ENCODE data around the gene ESR2.

The ESR2 gene

DNA sequence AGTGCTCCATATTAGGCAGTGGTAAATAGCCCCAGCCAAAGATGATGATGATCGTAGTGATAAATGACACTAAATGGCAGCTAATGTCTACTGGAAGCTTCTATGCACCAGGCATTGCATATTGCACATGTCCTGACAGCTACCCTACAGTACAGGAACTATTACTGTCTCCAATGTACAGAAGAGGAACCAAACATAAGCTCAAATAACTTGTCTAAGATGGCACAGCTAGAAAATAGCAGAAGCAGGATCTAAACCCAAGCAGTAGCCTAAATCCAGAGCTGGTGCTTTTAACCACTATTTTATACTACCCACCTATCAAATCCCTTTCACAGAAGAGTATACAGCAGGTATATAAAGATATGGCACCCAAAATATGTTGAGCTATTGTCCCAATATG is 28.9 kb downstream of the ESR2 start:
- no peak for DNase-seq

DNA sequence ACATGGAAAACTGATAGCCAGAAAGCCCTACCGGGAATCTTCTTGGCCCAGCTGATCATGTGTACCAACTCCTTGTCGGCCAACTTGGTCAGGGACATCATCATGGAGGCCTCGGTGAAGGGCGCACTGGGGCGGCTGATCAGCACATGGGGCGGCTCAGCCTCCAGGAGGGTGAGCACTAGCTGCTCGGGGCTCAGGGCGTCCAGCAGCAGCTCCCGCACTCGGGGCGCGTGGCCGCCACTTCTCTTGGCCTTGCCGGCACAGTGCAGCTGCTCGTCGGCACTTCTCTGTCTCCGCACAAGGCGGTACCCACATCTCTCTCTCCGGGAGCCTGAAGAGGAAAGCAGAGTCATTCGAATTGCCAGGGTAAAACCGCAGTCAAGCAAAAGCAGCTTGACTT is 33.8 kb downstream of the ESR2 start:
- no peak for DNase-seq

DNA sequence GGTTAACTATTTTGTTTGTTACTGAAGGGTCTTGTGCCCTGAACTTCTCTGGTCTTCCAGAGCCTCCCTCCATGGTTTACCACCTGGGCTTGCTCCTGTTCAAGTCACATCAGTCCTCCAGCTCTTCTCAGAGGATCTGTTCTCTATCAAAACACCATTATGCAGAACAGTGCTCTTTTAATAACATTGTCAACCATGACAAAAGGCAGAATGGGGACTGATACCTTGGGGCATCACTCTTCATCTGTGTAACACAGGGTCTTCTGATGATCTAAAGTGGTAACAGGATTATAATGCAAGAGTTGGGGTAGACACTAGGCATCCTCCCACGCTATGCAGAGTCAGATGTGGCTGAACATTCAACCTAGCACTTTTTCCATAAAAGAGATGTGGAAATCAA is 38.4 kb downstream of the ESR2 start:
- DNase-seq = no peak

DNA sequence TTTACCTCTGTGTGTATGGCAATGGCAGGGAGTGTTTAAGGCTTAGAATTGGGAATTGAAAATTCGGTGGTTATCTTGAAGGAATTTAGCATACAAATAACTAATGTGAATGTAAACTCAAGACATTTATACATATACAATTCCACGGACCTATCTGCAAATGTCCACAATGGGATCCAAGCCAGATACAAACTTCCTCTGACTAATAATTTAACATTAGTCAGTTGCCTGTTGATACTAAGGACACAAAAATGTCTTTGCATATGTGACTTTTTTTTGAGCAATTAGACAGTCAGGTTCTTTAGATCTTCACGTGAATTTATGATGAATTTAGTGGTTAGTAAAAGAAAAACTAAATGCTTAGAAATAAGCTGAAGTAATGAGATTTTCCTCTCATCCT is 40.5 kb downstream of the ESR2 start:
- DNase-seq = no peak

DNA sequence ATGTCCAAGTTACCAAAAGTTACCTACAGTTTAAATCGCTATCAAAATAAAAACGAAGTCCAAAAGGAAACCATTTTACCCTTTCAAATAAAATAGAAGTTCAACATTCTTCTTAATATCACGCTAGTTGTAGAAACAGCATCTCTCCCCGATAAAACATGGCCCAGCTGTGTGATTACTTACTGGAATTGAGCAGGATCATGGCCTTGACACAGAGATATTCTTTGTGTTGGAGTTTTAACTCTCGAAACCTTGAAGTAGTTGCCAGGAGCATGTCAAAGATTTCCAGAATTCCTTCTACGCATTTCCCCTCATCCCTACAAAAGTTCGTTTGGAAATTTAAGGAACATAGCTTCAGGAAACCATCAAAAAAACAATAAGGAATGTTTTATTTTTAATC is 44.8 kb downstream of the ESR2 start:
- no peak for DNase-seq

DNA sequence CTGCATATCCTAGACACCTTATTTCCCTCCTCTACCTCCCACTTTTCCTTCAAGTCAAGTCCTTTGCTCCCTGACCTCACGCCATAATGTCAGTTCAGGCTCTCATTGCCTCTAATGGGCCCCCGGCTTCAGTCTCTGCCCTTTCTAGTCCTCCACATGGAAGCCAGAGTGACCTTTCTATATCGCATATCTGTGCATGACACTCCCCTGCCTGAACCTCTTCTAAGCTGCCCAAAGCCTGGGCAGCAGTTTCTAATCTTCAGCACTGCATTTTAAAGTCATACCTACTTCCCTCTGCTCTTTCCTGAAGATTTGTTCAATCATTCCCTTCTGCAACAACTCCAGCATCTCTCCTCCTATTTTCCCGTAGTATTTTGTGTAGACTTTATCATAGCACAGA is 45.5 kb downstream of the ESR2 start:
- DNase-seq = no peak

DNA sequence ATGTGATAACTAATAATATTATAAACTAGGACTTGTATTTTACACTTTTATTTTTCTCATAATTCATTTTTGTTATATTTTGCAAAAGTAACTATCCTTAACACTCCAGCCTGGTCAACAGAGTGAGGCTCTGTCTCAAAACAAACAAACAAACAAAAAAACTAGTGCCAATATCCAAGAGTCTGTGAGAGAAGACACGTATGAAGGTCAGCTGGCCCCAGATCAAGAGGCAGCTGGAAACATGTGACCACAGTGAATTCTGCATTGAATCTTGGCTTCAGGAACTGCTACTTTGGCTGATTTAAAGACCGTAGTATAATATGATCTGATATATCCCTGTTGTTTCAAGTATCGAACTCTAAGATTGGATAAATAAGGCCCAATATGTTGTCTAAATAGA is 47.0 kb downstream of the ESR2 start:
- no peak for DNase-seq

DNA sequence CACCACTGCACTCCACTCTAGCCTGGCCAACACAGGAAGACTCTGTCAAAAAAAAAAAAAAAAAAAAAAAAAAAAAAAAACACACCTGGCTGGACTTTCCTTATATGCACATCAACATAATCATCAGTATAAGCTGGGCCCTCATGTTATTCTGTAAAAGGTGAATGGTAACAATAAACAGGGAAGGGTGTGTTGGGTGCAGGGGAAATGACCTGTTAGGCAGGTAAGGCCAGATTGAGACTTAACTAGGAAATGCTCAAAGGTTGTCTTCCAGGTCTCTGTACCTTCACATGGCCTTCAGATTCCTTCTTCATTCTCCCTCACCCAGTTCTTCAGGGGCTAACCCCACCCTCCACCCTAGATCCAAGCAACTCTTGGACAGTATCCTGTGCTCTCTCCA is 47.5 kb downstream of the ESR2 start:
- DNase-seq = no peak

DNA sequence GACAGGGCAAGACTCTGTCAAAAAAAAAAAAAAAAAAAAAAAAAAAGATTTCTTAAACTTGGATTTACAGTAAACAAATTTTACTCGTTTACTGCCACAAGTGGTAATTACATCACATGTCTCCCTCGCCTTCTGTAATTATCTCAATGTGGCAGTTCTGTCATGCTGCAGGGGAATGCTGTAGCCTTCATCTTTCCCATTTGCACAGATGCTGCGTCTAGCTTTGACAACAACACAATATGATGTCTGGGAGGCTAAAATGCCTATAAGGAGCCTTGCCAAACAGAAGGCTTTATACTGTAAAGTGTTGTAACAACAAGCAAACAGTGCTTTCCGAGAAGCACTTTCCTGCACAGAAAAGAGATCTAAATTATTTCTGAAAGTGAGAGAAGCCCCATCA is 48.7 kb downstream of the ESR2 start:
- no peak for DNase-seq

DNA sequence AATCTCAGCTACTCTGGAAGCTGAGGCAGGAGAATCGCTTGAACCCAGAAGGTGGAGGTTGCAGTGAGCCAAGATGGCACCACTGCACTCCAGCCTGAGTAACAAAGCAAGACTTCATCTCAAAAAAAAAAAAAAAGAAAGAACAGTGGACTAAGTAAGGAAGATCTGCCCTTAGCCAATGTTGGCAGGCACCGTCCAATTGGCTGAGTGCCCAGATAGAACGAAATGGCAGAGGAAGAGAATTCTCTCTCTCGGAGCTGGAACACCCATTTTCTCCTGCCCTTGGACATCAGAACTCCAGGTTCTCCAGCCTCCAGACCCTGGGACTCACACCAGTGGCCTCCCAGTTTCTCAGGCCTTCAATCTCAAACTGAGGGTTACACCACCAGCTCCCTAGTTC is 49.9 kb downstream of the ESR2 start:
- DNase-seq = no peak

DNA sequence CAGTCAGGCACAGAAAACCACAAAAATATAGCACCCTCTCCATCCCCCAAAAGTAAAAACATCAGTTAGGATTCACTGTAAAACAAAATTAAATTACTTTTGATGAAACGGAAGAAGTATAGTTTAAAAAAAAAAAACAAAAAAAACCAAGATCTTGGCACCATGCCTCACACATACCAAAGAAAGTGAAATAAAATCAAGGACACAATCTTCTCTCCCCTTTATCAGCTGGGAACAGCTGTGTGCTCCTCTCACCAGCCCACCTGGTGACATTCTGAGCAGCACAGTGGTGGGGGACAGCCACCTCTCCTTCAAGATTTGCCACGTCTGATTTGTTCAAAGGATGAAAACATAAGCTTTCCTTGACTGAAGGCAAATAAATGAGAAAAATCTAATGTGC is 55.5 kb downstream of the ESR2 start:
- DNase-seq = no peak

DNA sequence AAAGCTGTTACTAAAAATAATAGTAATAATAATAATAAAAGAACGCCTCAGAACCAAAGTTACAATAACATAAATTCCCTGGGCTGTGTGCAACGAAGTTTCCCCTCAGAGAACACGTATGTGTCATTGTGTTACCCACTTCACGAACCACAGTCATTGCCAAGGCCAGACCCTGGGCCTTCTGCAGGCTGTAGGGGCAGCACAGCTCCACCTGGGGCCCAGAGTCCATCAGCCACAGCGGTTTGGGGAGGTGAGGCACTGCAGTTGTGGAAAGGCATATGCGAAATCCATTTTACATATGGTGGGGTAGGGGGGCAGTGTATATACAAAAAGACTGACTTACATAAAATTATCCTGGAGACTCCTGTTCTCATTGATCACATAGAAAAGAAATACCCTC is 56.1 kb downstream of the ESR2 start:
- no peak for DNase-seq

DNA sequence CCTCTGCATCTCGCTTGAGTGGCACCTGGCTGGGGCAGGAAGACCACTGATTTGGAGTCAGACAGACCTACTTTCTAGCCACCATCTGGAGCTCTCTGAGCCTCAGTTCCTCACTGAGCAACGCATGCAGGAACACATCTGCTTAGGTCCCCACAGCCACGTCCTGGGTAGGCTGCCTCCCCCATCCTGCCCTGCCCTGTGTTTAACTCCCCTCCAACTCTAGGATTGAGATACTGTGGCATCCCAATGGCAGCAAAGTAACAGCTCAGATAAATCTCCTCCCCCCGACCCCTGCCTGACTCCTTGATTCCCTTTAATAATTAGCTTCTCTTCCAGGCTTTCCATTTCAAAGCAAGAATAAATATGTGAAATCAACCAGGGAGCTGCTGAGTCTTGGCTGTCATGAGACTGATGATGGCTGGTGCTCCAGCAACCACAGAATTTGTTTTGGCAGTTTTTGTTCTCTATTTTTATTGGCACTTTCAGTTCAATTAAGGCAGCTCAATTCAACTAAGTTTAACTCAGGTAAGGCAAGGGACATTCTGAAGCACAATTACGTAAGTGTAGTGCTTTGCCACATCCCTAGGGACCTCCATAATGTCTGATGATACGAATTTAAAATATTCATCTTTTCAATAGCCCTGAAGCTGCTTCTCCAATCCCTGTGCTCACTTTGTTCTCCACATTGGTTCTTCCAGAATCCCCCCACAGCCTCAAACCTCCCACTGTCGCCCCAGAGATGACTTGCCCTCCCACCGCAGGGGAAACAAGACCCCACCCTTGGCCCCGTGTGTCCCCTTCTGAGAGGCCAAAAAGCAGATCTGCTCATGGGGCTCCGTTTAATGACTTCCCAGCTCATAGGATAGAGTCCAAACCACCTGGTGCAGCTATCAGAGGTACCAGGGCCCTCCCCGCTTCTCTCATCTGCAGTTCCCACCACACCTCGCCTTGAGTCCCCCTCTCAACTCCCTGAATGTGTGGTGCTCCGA is 58.2 kb downstream of the ESR2 start:
- DNase-seq = no peak

DNA sequence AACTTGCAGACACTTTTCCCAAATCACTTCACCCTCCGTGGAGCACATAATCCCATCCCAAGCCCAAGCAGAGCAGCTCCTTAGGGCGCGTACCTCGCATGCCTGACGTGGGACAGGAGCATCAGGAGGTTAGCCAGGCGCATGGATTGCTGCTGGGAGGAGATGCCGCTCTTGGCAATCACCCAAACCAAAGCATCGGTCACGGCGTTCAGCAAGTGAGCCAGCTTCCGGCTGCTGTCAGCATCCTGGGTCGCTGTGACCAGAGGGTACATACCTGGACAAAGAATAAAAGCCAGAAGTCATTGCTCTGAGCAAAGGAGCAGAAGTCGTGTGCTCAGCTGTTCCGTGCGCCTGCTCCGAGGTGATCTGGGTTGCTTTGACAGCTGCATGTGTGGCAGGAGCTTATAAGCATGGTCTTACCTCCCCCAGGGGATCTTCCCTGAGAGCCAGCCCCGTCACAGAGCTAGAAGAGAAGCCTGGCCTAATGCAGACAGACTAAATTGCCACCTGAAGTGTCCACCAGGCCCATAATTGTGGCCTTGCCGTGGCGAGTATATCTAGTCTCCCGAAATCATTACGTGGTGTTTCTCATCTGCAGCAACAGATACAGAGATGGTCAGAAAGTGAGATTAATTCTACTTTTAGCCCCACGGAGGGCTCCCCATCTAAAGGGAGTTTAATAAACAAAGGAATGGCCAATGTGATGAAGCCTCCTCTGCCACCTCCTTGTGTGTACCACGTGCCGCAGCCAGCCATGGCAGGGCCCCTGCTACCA is 59.1 kb downstream of the ESR2 start:
- DNase-seq = no peak

DNA sequence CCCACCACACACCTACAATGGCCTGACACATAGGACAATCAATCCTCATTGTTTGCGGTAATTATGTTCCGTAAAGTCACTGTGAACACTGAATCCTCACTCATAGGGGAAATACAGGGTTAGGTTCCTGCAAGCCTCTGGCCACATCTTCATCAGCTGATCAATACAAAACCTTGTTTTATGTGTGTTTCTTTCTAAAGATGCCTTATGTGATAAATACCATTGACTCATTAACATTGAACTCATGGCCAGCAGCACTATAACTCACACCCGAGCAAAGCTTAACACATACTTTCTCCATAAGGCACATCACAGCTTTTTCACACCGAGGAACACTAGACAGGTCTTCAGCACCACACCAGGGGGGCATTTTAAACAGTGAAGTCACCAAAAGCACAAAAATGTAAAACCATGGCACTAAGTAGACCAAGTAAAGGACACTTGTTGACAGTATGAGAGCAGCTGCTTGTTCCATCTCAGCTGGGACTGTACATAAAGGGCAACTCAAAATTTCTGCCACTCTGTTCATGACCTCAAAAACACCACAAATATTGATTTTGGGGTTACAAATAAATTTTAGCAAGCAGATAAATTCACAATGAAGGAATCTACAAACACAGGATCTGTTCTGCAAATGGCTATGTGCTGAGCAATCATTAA is 60.5 kb downstream of the ESR2 start:
- no peak for DNase-seq

DNA sequence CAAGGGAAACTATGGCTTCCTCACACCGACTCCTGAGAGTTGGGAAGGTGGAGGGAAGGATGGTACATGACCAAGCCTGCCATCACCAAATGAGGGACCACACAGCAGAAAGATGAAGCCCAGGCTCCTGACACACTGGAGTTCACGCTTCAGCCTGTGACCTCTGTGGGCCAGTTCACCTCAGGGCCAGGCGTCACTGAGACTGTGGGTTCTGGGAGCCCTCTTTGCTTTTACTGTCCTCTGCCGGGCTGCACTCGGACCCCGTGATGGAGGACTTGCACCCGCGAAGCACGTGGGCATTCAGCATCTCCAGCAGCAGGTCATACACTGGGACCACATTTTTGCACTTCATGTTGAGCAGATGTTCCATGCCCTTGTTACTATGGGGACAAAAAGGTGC is 61.2 kb downstream of the ESR2 start:
- no peak for DNase-seq

DNA sequence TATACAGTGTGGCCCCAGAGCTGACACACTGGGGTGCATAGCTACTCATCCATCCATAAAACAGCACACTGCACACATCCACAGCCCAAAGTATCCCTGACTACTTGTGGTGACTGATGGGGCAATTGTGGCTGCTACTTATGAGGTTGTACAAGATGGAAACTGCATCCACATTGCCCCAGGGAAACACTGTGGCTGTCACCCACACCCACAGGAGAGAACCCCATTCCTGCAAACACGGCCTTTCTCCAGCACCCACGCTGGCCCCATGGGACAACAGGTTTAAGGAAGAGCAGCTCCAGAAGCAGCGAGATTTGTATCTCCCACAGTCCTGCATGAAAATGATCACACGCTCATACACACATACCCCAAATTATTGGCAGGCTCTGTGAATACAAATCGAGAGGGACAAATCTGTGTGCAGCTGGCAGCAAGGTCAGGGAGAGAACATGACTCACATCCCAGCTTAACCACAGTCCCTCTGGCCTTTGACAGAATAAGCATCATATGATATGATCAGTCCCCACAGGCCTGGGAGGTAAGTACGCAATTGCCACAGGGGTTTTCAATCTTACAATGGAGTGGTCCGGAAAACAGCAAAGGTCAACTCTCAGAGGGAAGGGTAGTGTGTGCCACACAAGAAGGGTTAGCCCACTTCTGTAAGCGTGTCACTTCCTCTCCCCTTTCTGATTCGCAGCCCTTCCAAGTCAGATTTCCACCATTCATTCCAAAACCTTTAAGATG is 61.9 kb downstream of the ESR2 start:
- DNase-seq = no peak

DNA sequence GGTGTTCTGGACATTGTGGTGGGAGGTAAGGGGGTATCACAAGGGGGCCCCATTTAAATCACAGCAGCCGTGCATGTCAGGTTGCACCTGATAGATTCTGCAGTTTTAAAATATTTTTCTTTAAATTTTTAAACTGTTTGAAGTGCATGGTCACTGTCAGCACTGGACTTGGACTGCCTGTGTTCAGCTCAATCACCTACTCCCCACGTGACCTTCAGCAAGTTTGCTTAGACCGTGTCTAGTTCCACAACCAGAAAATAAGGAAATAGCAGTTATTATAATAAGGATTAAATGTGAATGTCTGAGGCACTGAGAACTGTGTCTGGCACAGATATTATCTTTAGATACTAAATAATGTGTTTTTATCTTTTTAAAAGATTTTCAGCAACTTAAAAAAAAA is 64.7 kb downstream of the ESR2 start:
- no peak for DNase-seq

DNA sequence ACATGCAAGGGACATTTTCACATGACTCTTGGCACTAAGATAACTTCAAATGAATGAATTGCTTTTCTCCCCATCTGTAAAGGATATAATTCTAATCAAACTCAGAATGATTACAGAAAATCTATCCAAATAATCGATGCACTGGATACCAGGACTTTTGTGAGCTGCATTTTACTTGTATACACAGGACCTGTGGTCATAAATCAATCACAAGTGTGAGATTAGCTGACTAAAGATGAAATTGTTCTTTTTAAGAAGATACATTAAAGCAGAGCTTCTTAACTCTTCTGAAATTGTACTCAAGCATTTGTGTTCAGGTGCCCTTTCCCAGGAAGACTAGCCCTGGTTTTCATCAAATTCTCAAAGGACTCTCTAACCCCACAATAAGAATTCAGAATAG is 66.3 kb downstream of the ESR2 start:
- no peak for DNase-seq

DNA sequence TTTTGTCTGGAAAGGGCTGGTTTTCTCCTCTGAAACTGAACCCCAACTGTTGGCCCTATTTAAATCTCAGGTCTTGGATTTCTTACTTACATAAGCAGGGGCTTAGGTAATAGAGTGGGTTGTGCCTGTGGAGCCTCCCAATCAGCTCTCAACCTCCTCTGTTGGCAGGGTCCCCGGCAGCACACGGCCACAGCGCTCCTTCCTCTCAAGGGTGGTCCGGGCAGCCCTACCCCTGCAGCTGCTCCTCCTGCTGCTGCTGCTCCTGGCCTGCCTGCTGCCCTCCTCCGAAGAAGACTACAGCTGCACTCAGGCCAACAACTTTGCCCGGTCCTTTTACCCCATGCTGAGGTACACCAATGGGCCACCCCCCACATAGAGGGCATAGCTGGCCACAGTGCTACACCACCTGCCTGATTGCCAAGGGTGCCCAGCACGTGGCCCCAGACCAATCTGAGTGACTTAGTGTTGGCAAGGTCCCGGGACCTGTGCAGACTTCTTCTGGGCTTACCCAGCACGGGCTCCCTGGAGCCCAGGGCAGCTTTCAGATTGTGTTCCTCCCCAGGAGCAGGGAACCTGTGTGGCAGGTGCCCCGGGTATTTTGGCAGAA is 68.9 kb downstream of the ESR2 start:
- DNase-seq = no peak

DNA sequence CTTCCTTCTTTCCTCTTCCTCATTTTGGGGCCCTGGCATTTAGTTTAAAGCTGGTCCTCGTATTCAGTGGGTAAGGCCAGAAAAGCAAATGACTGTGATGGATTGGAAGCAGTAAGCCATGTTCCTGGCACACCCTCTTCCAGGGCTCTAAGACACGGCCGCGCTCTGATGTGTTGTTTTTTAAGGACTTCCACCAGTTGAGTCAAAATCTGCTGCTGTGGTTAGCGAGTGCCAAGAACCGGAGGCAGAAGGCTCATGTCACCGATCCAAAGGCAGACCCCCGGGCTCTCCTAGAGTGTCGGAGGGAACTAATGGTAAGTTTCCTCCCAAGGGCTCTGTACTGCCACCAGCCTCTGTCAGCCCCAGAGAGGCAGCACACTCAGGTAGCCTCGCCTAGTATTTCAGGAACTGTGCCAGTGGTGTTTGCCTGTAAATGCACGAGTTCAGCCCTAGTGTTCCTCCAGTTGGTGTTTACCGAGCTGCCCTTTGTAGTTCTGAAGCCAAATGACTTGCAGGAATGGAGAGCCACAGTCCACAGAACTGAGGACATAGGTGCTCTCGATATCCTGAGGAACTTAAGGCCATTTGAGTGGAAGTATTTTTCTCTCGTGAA is 72.7 kb downstream of the ESR2 start:
- no peak for DNase-seq

DNA sequence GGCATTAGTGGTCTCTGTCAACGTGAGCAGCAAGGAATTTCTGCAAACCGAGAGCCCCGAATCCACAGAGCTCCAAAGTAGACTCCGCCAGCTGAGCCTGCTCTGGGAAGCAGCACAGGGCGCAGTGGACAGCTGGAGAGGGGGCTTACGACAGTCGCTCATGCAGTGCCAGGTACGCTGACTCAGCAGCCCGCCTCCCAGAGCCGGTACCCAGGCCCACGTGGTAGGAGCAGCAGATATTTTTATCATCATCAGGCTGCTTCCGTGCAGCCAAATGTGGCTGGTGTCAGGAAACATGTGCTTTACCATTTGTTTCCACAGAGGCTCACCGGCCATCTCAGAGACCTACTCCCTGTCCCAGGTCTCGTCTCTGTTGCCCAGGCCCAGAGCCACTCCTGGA is 73.7 kb downstream of the ESR2 start:
- DNase-seq = no peak

Data from 8988T (cell line).